Measurements from ENCODE around the gene DOCK4. TPM values are rescaled to one million over a fixed set of nuclear protein-coding genes. Genes with fewer than 3 reads are reported as not detected.

DOCK4 gene
- total RNA-seq, 1 experiment from 2014 or later, result 4.9 TPM

DNA sequence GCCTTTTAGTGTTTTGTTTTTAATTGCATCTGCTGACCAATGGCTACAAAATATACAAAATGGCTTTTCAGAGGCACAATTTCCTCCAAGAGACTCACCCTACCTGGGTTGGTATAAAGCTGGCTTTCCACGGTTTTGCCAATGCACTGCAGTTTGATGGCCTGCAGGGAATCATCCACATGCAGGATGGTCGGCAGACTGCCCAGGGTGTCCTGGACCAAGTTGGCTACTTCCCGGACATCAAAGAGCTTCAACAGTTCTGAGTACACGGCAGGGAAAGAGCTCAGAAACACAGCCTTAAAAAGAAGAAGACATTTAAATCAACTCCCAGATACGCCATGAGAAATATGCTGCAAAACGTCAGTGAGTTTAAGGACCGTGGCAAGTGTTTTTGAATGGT lies 342.9 kb downstream of the DOCK4 start:
- Mint-ChIP-seq H3K9me3 (no peaks in the 10 kb centered on the region; a peak in 1 of 5 replicates), H3K4me3 (no peak overlapping the region), H3K27me3 (ENCODE audit: low read depth) (no peaks in the 10 kb centered on the region), H3K27ac (no peak overlapping the region; a peak in 1 of 7 replicates), H3K36me3 (ENCODE audit: insufficient read depth in 1 of 3, low read depth in 3 of 3) (peaks cover 0 to 21% (median 20%) of the 10 kb centered on the region in 3 experiments; a peak in 4 of 7 replicates), H3K4me1 (peaks cover 4 to 6% of the 10 kb centered on the region in 2 experiments; a peak in 3 of 4 replicates)
- no CpG with 5 or more reads among the region's 7 CpGs for WGBS (ENCODE audit: extremely low coverage, insufficient read length, low lambda C conversion rate)
- no peak overlapping the region for H3T11ph ChIP-seq (ENCODE audit: low read length)
- no peaks in the 10 kb centered on the region for H3K79me1 ChIP-seq (ENCODE audit: insufficient read depth, low read depth, low read length, poor library complexity, severe bottlenecking)
- H3K4ac ChIP-seq (ENCODE audit: low read depth, low read length), result no peak overlapping the region
- H2BK15ac ChIP-seq (ENCODE audit: low read depth, low read length), result no peak overlapping the region
- no peak overlapping the region for H4K8ac ChIP-seq (replicated peaks; ENCODE audit: insufficient read length, low read depth, low read length)
- no peak overlapping the region for H2BK5ac ChIP-seq (ENCODE audit: insufficient read length, low read length)
- no peaks in the 10 kb centered on the region for H3K9me3 ChIP-seq (ENCODE audit: control insufficient read depth, low read depth, low read length)
- no peak overlapping the region for H3K4me2 ChIP-seq (ENCODE audit: insufficient read depth, insufficient read length, low read length)
- DNase-seq, result no peak
- H2BK20ac ChIP-seq (ENCODE audit: low read depth, low read length, poor library complexity, severe bottlenecking), result no peak overlapping the region
- no peak overlapping the region for H4K91ac ChIP-seq (ENCODE audit: insufficient read length, low read depth, low read length)
- no peak overlapping the region for H3K9ac ChIP-seq (ENCODE audit: extremely low read depth, insufficient read length, low read length)
- no peak overlapping the region for H3K56ac ChIP-seq (ENCODE audit: insufficient read length, low read depth, low read length)
- H3K23ac ChIP-seq (ENCODE audit: insufficient read length, low read depth, low read length), result no peak overlapping the region
- no peaks in the 10 kb centered on the region for H4K20me1 ChIP-seq (ENCODE audit: control insufficient read depth, insufficient read depth, insufficient read length)
- H2AK5ac ChIP-seq (ENCODE audit: insufficient read length, low read length), result no peak overlapping the region
- TF ChIP-seq, protein P1, sequence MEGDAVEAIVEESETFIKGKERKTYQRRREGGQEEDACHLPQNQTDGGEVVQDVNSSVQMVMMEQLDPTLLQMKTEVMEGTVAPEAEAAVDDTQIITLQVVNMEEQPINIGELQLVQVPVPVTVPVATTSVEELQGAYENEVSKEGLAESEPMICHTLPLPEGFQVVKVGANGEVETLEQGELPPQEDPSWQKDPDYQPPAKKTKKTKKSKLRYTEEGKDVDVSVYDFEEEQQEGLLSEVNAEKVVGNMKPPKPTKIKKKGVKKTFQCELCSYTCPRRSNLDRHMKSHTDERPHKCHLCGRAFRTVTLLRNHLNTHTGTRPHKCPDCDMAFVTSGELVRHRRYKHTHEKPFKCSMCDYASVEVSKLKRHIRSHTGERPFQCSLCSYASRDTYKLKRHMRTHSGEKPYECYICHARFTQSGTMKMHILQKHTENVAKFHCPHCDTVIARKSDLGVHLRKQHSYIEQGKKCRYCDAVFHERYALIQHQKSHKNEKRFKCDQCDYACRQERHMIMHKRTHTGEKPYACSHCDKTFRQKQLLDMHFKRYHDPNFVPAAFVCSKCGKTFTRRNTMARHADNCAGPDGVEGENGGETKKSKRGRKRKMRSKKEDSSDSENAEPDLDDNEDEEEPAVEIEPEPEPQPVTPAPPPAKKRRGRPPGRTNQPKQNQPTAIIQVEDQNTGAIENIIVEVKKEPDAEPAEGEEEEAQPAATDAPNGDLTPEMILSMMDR (conservative IDR thresholded peaks at IDR 0.05), result no peak
- H2AFZ ChIP-seq (ENCODE audit: low read length), result no peak overlapping the region
- no peaks in the 10 kb centered on the region for H3K23me2 ChIP-seq (ENCODE audit: insufficient read length, low read depth, low read length, poor library complexity, severe bottlenecking)
- no peak overlapping the region for H4K5ac ChIP-seq (ENCODE audit: insufficient read length, low read depth, low read length)
- no peaks in the 10 kb centered on the region for H3K79me2 ChIP-seq (ENCODE audit: insufficient read depth, low read length)
- H3K18ac ChIP-seq (ENCODE audit: insufficient read length, low read depth, low read length), result no peak overlapping the region
- H3K4me1 ChIP-seq (ENCODE audit: insufficient read depth, low read length), result no peaks in the 10 kb centered on the region
- no peaks in the 10 kb centered on the region for H3K27me3 ChIP-seq (ENCODE audit: insufficient read depth, low read length)
- no peak overlapping the region for H2BK12ac ChIP-seq (ENCODE audit: insufficient read length, low read depth, low read length)
- H3K14ac ChIP-seq (ENCODE audit: insufficient read depth, low read length), result no peak overlapping the region
- H2BK120ac ChIP-seq (ENCODE audit: low read depth, low read length, poor library complexity, severe bottlenecking), result no peak overlapping the region
- no peak overlapping the region for H3K27ac ChIP-seq (ENCODE audit: insufficient read length, low read depth, low read length)
